Stimulated activated CD8-positive, alpha-beta memory T cell treated with anti-CD3 and anti-CD28 coated beads, Interleukin-4, amount 100 ng/mL, for 24 hours (primary cell): ENCODE measurements around the gene KLHL12.

Source experiments
- DNase-seq: peaks from one replicate; pipeline ENCODE4 v3.0.0-alpha.2; 2020; ENCODE audit warnings: low read depth

KLHL12 gene

GRCh38 chr1:202880961-202881460 is 46.0 kb downstream of the KLHL12 start:
- DNase-seq, result no peak

DNA sequence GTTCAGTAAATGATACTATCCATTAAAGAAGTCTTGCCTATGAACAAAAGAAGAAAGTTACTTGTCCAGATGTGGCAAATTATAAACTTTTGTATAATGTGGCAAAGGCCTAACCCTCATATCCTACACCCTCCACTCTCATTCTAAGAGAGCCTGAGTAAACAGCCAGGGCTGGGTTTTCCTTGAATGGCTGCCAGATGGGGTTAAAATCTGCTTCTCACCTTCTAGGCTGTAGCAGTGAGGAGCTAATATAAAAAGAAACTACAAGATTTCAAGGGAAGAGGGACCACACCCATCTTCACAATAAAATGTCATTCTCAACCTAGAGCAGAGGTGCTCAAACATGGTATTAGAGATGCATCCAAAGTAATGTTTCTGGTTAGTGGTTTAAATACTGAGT is 47.0 kb downstream of the KLHL12 start:
- DNase-seq, result no peak

GRCh38 chr1:202879128-202879527 is 47.9 kb downstream of the KLHL12 start:
- no peak for DNase-seq

DNA sequence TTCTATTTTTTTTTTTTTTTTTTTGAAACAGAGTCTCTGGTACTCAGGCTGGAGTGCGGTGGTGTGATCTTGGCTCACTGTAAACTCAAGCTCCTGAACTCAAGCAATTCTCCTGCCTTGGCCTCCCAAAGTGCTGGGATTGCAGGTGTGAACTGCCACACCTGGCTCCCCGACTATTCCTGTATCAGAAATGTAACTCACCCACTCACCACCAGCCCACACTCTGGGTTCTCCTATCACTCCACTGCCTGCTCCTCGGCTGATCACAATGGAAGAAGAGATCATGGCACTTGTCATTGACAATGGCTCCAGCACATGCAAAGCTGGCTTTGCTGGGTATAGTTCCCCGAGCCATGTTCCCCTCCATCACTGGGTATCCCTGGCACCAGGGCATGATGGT is 54.0 kb downstream of the KLHL12 start:
- DNase-seq, result no peak

GRCh38 chr1:202871367-202871766 is 55.7 kb downstream of the KLHL12 start:
- no peak for DNase-seq

DNA sequence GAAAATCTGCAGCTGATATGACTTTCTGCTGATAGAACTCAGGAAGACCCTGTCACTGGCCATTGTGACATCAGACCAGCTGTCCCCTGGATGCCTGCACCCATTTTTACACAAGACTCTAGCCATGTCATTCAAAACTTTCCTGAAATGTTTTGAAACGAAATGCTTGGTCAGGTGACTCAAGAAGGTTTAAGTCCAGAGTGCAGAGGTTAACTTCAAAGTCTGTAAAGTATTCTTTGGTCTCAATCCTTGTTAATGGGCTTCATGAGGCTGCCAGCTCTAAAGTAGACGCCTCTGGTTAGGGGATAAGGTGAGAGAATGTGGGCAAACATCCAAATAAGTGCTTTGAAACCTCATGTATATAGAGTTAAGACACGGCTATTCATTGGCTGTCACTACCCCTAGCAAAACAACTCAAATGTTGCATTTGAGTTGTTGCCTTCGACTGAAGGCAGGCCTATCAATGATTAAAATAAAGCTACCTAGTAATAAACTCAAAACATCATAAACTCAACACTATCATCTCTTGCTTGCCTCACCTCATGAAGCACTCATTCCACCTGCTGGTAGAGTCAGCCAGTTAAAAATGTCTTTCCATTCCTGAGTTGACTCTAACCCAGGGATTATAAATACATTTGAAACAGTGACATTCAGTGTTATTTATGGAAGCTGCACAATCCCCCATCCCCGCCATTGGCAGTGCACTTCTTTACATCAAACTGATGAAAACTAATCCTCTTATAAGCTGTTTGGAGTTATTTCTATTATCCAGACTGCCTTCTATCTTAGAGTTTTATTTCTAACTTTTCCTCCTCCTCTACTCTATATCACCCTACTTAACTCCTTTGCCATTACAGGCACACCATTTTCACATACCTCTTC is 64.1 kb downstream of the KLHL12 start:
- no peak for DNase-seq

GRCh38 chr1:202861420-202862132 is 65.5 kb downstream of the KLHL12 start:
- peak; percentile 36 for DNase-seq

DNA sequence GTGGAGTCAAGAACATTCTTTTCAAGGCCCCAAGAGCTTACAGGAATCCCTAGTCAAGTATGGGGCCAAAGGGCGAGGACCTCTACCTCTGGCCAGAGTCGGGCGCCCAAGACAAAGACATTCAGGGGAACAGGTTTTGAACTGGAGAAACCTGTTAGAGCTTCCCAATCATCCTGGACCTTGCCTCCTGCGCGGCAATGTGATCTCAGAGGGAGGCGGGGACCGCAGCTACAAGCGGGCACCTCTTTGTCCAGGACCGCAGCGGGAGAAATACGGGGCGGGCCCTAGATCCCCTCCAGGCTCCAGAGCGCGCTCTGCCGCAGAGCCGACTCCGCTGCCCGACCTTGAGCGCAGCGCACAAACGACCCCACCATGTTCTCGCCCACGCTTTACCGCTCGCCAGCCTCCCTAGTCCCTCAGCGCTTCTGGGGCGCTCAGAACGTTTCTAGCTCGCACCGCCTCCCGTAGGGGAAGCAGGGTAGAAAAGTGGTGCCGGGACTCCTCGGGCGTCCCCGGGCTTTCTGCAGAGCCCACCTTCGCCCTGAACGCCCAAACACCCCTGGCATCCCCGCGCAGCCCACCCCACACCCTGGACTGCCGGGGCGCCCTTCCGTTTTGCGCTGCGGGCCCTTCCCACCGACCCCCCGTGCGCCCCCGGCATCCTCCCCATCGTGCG is 66.2 kb downstream of the KLHL12 start:
- no peak for DNase-seq

DNA sequence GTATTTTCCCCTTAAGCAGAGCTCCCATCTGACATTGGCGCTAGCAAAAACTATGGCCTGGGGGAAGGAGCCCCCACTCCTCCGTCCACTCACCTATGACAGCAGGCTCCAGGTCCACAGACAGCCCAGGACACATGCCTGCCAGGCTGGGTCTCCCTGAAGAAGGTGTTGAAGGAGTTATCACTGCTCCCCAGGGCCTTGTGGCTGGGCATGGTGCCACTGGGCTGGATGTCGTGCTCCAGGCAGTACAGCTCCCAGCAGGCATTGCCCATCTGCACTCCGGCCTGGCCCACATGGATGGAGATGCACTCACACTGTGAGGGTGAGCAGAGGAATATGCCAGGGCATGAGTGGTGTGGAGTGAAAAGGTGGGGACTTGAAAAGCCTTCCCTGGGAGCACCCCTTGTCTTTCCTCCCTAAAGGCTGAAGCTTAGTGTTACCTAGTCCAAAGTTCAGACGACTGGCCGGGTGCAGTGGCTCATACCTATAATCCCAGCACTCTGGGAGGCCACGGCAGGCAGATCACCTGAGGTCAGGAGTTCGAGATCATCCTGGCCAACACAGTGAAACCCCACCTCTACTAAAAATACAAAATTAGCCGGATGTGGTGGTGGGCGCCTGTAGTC is 68.1 kb downstream of the KLHL12 start:
- no peak for DNase-seq

DNA sequence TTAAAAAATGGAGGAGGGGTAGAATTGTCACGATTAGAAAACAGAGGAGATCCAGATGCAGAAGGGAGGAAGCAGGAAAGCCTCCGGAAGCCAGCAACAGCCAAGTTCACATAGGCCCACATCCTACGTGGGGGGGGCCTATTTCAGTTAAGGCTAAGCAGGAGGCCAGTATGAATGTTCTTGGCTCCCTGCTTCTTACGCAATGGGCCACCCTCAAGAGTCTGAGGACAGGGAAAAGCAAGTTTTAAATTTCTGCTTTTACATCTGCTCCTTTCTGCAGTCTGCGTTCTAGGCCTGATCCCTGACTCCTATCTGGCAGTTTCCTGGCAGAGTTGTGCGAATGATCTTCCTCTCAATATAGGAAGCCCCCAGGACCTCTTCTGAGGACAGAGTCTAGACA is 68.7 kb downstream of the KLHL12 start:
- DNase-seq, result no peak

DNA sequence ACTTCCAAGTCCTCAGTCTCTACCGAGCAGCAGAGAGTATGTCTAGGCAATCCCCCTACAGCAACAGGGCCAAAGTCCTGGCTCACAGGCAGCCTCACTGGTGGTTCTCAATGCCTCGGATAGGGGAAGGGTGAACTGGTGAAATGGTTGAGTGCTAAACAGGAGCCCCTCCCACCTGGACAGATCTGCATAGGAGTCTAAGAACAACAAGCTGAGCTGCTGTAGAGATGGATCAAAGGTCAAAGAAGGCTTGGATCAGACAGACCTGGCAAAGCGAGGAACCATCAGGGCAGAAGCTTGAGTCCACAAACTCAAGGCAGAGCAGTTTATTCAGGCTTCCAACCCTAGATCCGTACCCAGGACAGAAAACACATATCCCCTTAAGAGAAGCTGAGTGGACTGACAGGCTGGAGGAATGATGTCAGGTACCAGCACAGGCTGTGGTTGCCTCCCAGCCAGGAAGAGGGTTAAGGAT is 69.9 kb downstream of the KLHL12 start:
- DNase-seq, result no peak

GRCh38 chr1:202856014-202856413 is 71.0 kb downstream of the KLHL12 start:
- no peak for DNase-seq

DNA sequence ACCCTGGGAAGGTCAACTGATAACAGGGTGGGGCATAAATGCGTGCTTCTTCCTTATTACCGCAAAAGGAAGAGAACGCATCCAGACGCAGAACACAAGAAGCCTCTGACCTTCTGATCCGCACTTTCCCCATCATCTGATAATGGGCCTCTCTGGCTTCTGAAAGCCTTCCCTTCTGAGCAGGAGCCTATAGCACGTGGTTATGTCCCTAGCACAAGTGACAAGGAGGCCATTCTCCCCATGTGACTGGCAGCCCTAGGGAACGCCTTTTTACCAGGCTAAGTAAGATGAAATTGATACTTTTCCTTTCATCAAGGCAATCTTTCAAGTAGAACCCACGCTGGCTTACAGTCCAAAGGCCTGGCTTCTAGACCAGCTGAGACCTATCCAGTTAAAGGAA is 72.2 kb downstream of the KLHL12 start:
- no peak for DNase-seq

DNA sequence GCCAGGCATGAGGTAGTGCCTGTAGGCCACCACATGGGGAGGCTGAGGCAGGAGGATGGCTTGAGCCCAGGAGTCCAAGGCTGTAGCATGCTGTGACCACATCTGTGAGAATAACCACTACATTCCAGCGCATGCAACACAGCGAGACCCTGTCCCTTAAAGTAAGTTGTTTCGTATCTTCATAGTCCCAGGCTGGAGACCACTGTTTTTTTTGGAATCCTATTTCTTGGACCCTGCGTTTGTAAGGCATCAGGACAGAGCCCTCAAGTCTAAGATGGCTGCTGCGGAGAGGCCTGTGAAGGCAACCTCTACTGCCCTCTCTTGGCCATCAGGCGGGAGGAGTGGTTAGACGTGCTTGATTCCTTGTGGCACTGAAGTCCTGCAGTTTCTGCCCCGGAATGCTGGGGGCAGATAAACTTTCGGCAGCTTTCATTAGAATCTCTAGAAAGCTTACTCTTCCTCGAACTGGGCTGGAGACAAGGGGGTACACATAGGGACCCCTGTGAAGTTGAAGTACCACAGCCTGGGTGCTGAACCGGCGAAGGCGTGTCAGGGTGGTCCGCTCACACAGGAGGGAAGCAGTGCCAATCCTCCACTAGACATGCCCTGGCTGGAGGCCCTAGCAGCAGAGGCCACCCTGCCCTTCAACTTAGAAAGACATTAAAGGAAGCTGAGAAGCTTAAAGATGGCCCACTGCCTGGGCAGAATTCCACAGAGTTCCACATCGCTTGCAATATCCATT is 74.7 kb downstream of the KLHL12 start:
- no peak for DNase-seq

GRCh38 chr1:202850593-202851362 is 76.3 kb downstream of the KLHL12 start:
- no peak for DNase-seq

- DNase-seq, result no peak
These were observed 78.9 kb downstream of the KLHL12 start for GRCh38 chr1:202848191-202848542.

- DNase-seq, result no peak
These were observed 82.1 kb downstream of the KLHL12 start for GRCh38 chr1:202844935-202845334.

DNA sequence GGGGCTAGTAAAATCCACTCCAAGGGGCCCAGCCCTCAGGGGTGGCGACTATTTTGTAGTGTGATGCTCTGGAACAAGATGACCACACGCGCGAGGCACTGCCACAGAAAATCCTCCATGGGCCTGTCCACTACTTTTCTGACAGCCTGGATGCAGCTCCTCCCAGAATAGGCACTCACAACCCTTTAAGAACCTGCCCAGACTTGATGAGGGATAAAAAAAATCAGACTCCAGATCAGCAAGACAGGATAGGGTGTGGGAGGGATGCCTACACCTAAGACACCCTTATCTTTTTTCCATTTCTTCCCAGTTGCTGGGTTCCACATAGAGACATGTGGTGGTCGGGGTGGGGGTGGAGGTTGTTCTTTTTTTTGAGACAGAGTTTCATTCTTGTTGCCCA is 82.8 kb downstream of the KLHL12 start:
- DNase-seq, result no peak

GRCh38 chr1:202843081-202843480 is 84.0 kb downstream of the KLHL12 start:
- no peak for DNase-seq
